Transverse colon (tissue), 4 donors: ENCODE data around the gene EFCAB14. TPM values are rescaled to one million over a fixed set of nuclear protein-coding genes. Genes with fewer than 3 reads are reported as not detected.
"Not testable (repeated sequence)": the region's sequence is repeated elsewhere in the genome, so short reads cannot be mapped to it uniquely, and the experiment has no call there.

ENCODE experiments used
- DNase-seq: peaks from one replicate; pipeline ENCODE4 v3.0.0-alpha.2; 2019
- H3K27ac ChIP-seq, 4 donors: fragments of 200-600 bp; sonication (generic); 2 replicates each; pipeline ENCODE4 v1.5.1; 2016 to 2018; ENCODE audit warnings: inconsistent platforms in 4 of 4
- H3K27me3 ChIP-seq: fragments of 200-600 bp; sonication (generic); 2 replicates; pipeline ENCODE4 v1.5.1; 2017; ENCODE audit warnings: inconsistent platforms
- H3K36me3 ChIP-seq, 4 donors: fragments of 200-600 bp; sonication (generic); 2 replicates each; pipeline ENCODE4 v1.5.1; 2017 to 2019; ENCODE audit warnings: inconsistent platforms in 4 of 4
- H3K4me1 ChIP-seq, 4 donors: fragments of 200-600 bp; sonication (generic); 2 replicates each; pipeline ENCODE4 v1.5.1; 2017 to 2020; ENCODE audit warnings: inconsistent platforms in 4 of 4
- H3K4me3 ChIP-seq, 4 donors: fragments of 200-600 bp; sonication (generic); 1 replicate in 1 of 4; 2 replicates in 3 of 4; pipeline versions ENCODE4 v1.5.1 to v1.6.1; 2017 to 2019; ENCODE audit warnings: inconsistent platforms in 4 of 4
- H3K9me3 ChIP-seq, 2 donors: fragments of 200-600 bp; sonication (generic); 2 replicates each; pipeline ENCODE4 v1.5.1; 2017 to 2019; ENCODE audit warnings: inconsistent platforms in 2 of 2
- CTCF ChIP-seq, 5 experiments: fragments of 200-600 bp in 3 of 5; fragments of 450-650 bp in 2 of 5; sonication (generic) in 3 of 5; IDR thresholded peaks; 1 replicate in 2 of 5; 2 replicates in 3 of 5; pipeline ENCODE4 v1.5.1; 2016 to 2017; ENCODE audit warnings: antibody characterized with exemption in 5 of 5, inconsistent platforms in 3 of 5, mild to moderate bottlenecking in 2 of 5, moderate library complexity in 1 of 5
- EP300 ChIP-seq: sonication (generic); formaldehyde crosslinking; IDR thresholded peaks from one replicate; pipeline ENCODE4 v1.6.1; 2017; ENCODE audit warnings: antibody characterized with exemption, low read depth
- POLR2A ChIP-seq: fragments of 450-650 bp; IDR thresholded peaks from one replicate; pipeline ENCODE4 v1.6.1; 2016; ENCODE audit warnings: antibody characterized with exemption, mild to moderate bottlenecking, moderate library complexity
- POLR2AphosphoS5 ChIP-seq, 3 donors: sonication (generic); formaldehyde crosslinking; IDR thresholded peaks; one replicate each; pipeline ENCODE4 v1.6.1; 2016; ENCODE audit warnings: antibody characterized with exemption in 3 of 3
- WGBS, 2 donors: methylation state at CpG; one replicate each; pipeline ENCODE4 v1.1.5; 2018; ENCODE audit warnings: low coverage in 1 of 2; 5-methylcytosine and 5-hydroxymethylcytosine counted together
- in situ Hi-C, 4 donors: fragments of 200-750 bp; cut with MboI; loops; one replicate each; pipeline versions ENCODE4 v1.15.0 to v1.15.1; 2017; ENCODE audit warnings: low sequenced_read_pairs in 3 of 4, low pct_ligation_motif_present in 1 of 4, low pct_unique_long_range_greater_than_20kb in 1 of 4
- intact Hi-C: fragments of 100-400 bp; cut with DNase I; formaldehyde crosslinking; loops from one replicate; pipeline ENCODE4 v1.15.1; 2023; ENCODE audit warnings: low total_unique reads
- total RNA-seq, 4 donors: library from RNA; depleted of rRNA; stranded (reverse); fragments of >200 nt; gene quantifications; one replicate each; pipeline ENCODE4 v1.1.0, GENCODE V29; 2016

EFCAB14 gene
- total RNA-seq, 4 donors from 2014 or later: 48.2 to 119 (median 85.4) TPM

- intact Hi-C loops: no loop called here
- Histone ChIP-seq H3K4me3 (no peak overlapping the region), H3K27ac (peak overlapping the region in 1 of 4 donors; percentile 61), H3K9me3 (no peaks in the 10 kb centered on the region), H3K36me3 (no peaks in the 10 kb centered on the region), H3K4me1 (no peaks in the 10 kb centered on the region), H3K27me3 (peaks cover 4% of the 10 kb centered on the region)
- in situ Hi-C loops: no loop called here
- TF ChIP-seq POLR2A (no peak), POLR2AphosphoS5 (IDR thresholded peaks at IDR 0.05) (no peak), EP300 (no peak), CTCF (IDR thresholded peaks at IDR 0.05) (no peak)
- 66% methylated on average over 4 of the region's 4 CpGs; no CpG with 5 or more reads in 1 of the 2 donors for WGBS, 2 donors
- DNase-seq: no peak
Observed at GRCh38 chr1:46755121-46755520, 36.2 kb upstream of the EFCAB14 start.

- H3K9me3 ChIP-seq, in situ Hi-C loops, intact Hi-C loops, H3K4me1 ChIP-seq, DNase-seq, H3K27me3 ChIP-seq, H3K36me3 ChIP-seq, H3K4me3 ChIP-seq: not testable (repeated sequence)
- peak overlapping the region in 1 of 4 donors; percentile 61 for H3K27ac ChIP-seq
- WGBS, 2 donors: 39 to 50% methylated on average over 1 to 4 of the region's 4 CpGs
Observed at GRCh38 chr1:46754707-46755106, 35.8 kb upstream of the EFCAB14 start.

- no peak overlapping the region for H3K27ac ChIP-seq
Observed at GRCh38 chr1:46753985-46754384, 35.1 kb upstream of the EFCAB14 start.

GRCh38 chr1:46749921-46750404 is 31.0 kb upstream of the EFCAB14 start:
- H3K4me3 ChIP-seq: no peak overlapping the region
- WGBS, 2 donors: 26 to 32% methylated on average over 7 of the region's 7 CpGs
- in situ Hi-C loops: loop anchor here in 3 of 4 donors (25.0 kb wide), 3 partner anchors 237 to 313 kb away; no protein-coding TSS in a partner anchor
- H3K4me1 ChIP-seq: peaks cover 0 to 3% (median 0%) of the 10 kb centered on the region in 4 donors
- no peaks in the 10 kb centered on the region for H3K9me3 ChIP-seq
- TF ChIP-seq EP300: no peak
- TF ChIP-seq POLR2AphosphoS5 (IDR thresholded peaks at IDR 0.05): peak in 1 of 3 donors; percentile 3
- no peak for TF ChIP-seq POLR2A
- TF ChIP-seq CTCF (IDR thresholded peaks at IDR 0.05): no peak
- no peak overlapping the region for H3K27ac ChIP-seq
- H3K27me3 ChIP-seq: peaks cover 4% of the 10 kb centered on the region
- H3K36me3 ChIP-seq: no peaks in the 10 kb centered on the region
- no peak for DNase-seq
- intact Hi-C loops: no loop called here

More at GRCh38 chr1:46753985-46754384, 35.1 kb upstream of the EFCAB14 start:
- H3K4me1 ChIP-seq: peaks cover 0 to 3% (median 0%) of the 10 kb centered on the region in 4 donors
- TF ChIP-seq POLR2A: no peak
- TF ChIP-seq EP300: no peak
- TF ChIP-seq POLR2AphosphoS5 (IDR thresholded peaks at IDR 0.05): no peak
- no peak for TF ChIP-seq CTCF (IDR thresholded peaks at IDR 0.05)
- WGBS, 2 donors: 38% methylated on average over 1 of the region's 1 CpG; no CpG with 5 or more reads in 1 of the 2 donors
- no peak overlapping the region for H3K4me3 ChIP-seq
- in situ Hi-C loops: no loop called here
- DNase-seq: no peak
- peaks cover 4% of the 10 kb centered on the region for H3K27me3 ChIP-seq
- no peaks in the 10 kb centered on the region for H3K9me3 ChIP-seq
- intact Hi-C loops: no loop called here
- H3K36me3 ChIP-seq: no peaks in the 10 kb centered on the region

GRCh38 chr1:46749404-46749803 is 30.5 kb upstream of the EFCAB14 start:
- Histone ChIP-seq H3K4me1 (peaks cover 0 to 3% (median 0%) of the 10 kb centered on the region in 4 donors), H3K9me3 (no peaks in the 10 kb centered on the region), H3K36me3 (no peaks in the 10 kb centered on the region), H3K27me3 (peaks cover 4% of the 10 kb centered on the region), H3K4me3 (no peak overlapping the region), H3K27ac (no peak overlapping the region)
- in situ Hi-C loops: loop anchor here in 3 of 4 donors (25.0 kb wide), 3 partner anchors 238 to 312 kb away; no protein-coding TSS in a partner anchor
- 87% methylated on average over 1 of the region's 1 CpG; no CpG with 5 or more reads in 1 of the 2 donors for WGBS, 2 donors
- DNase-seq: no peak
- TF ChIP-seq POLR2A (no peak), EP300 (no peak), POLR2AphosphoS5 (IDR thresholded peaks at IDR 0.05) (no peak), CTCF (IDR thresholded peaks at IDR 0.05) (no peak)
- intact Hi-C loops: no loop called here
